Endodermal cell (in vitro differentiated cells): Measurements from ENCODE around the gene SLC46A1. TPM values are rescaled to one million over a fixed set of nuclear protein-coding genes. Genes with fewer than 3 reads are reported as not detected.

ENCODE experiments used
- DNase-seq: peaks from one replicate; pipeline ENCODE4 v3.0.0-alpha.2; 2017
- H3K27ac ChIP-seq: 2 replicates; pipeline ENCODE4 v1.5.1; 2013; ENCODE audit warnings: mild to moderate bottlenecking, low read depth, low read length, moderate library complexity
- H3K27me3 ChIP-seq: 2 replicates; pipeline ENCODE4 v1.6.1; 2013; ENCODE audit warnings: mild to moderate bottlenecking, low read length, moderate library complexity; ENCODE audit not compliant: insufficient read depth, control insufficient read depth, poor library complexity, severe bottlenecking
- H3K36me3 ChIP-seq: 2 replicates; pipeline ENCODE4 v1.7.0; 2013; ENCODE audit warnings: mild to moderate bottlenecking, low read length, moderate library complexity; ENCODE audit not compliant: control insufficient read depth, insufficient read depth
- H3K4me1 ChIP-seq: one replicate; pipeline ENCODE4 v1.7.0; 2013; ENCODE audit warnings: low read length; ENCODE audit not compliant: control insufficient read depth, insufficient read depth
- H3K4me3 ChIP-seq: 2 replicates; pipeline ENCODE4 v1.5.1; 2013; ENCODE audit warnings: mild to moderate bottlenecking, low read length, moderate library complexity
- H3K9ac ChIP-seq: 2 replicates; pipeline ENCODE4 v1.6.1; 2013; ENCODE audit warnings: mild to moderate bottlenecking, low read length, moderate library complexity; ENCODE audit not compliant: poor library complexity, severe bottlenecking; ENCODE audit errors: extremely low read depth
- H3K9me3 ChIP-seq: 2 replicates; pipeline ENCODE4 v1.6.1; 2013; ENCODE audit warnings: mild to moderate bottlenecking, low read length, moderate library complexity; ENCODE audit not compliant: control insufficient read depth
- H3K27ac Mint-ChIP-seq: 2 replicates; pipeline ENCODE4 v1.8.0; 2020; ENCODE audit warnings: mixed read lengths
- H3K27me3 Mint-ChIP-seq: 2 replicates; pipeline ENCODE4 v1.8.0; 2021; ENCODE audit warnings: mild to moderate bottlenecking, mixed read lengths; ENCODE audit not compliant: insufficient read depth
- H3K36me3 Mint-ChIP-seq: 2 replicates; pipeline ENCODE4 v1.8.0; 2020; ENCODE audit warnings: low read depth, mixed read lengths
- H3K4me1 Mint-ChIP-seq: 2 replicates; pipeline ENCODE4 v1.8.0; 2020; ENCODE audit warnings: mixed read lengths
- H3K4me3 Mint-ChIP-seq: 2 replicates; pipeline ENCODE4 v1.8.0; 2020; ENCODE audit warnings: mild to moderate bottlenecking, moderate library complexity, mixed read lengths
- H3K9me3 Mint-ChIP-seq: 2 replicates; pipeline ENCODE4 v1.8.0; 2020; ENCODE audit warnings: mild to moderate bottlenecking, mixed read lengths
- CTCF ChIP-seq: fragments of 200-600 bp; sonication (generic); conservative IDR thresholded peaks from 2 replicates; pipeline ENCODE4 v1.5.0; 2021; ENCODE audit warnings: antibody characterized with exemption, mild to moderate bottlenecking
- WGBS, 2 experiments: methylation state at CpG; one replicate each; pipeline versions ENCODE4 v1.1.5 to v1.1.7; 2013; ENCODE audit warnings: missing lambda C conversion rate in 2 of 2, mixed read lengths in 1 of 2; ENCODE audit not compliant: insufficient coverage in 1 of 2, insufficient read length in 1 of 2; 5-methylcytosine and 5-hydroxymethylcytosine counted together
- total RNA-seq, 2 donors: library from RNA; stranded (reverse); fragmentation: NEBNext Ultra II Directional in 1 of 2; extraction: Animal tissue kit (Norgen Biotek cat#: 25700) in 1 of 2; gene quantifications; 2 replicates in 1 of 2; 3 replicates in 1 of 2; pipeline ENCODE4 v1.2.1, GENCODE V29; 2021

SLC46A1 gene
- total RNA-seq, 2 donors from 2014 or later: 6.9 to 10.9 TPM

- H3K9me3 Mint-ChIP-seq: no peaks in the 10 kb centered on the region
- no peaks in the 10 kb centered on the region for H3K27me3 ChIP-seq
- no peaks in the 10 kb centered on the region for H3K4me1 ChIP-seq
- H3K36me3 Mint-ChIP-seq: no peaks in the 10 kb centered on the region
- H3K9me3 ChIP-seq: no peaks in the 10 kb centered on the region
- no peak for TF ChIP-seq CTCF
- H3K4me1 Mint-ChIP-seq: no peaks in the 10 kb centered on the region
- H3K27me3 Mint-ChIP-seq: peaks cover 9% of the 10 kb centered on the region
- DNase-seq: no peak
- WGBS, 2 experiments: 91% methylated on average over 13 of the region's 13 CpGs
- H3K4me3 ChIP-seq: no peak overlapping the region
- no peak overlapping the region for H3K27ac Mint-ChIP-seq
- H3K36me3 ChIP-seq: no peaks in the 10 kb centered on the region
- H3K27ac ChIP-seq: no peak overlapping the region
- no peak overlapping the region for H3K9ac ChIP-seq
- H3K4me3 Mint-ChIP-seq: no peak overlapping the region
Observed at GRCh38 chr17:28425206-28425605, 19.2 kb upstream of the SLC46A1 start.

- H3K27me3 Mint-ChIP-seq: peaks cover 23% of the 10 kb centered on the region
- H3K4me3 Mint-ChIP-seq: no peak overlapping the region
- Histone ChIP-seq H3K36me3 (no peaks in the 10 kb centered on the region), H3K27me3 (no peaks in the 10 kb centered on the region), H3K9me3 (no peaks in the 10 kb centered on the region), H3K9ac (no peak overlapping the region), H3K4me1 (no peaks in the 10 kb centered on the region), H3K4me3 (no peak overlapping the region), H3K27ac (no peak overlapping the region)
- H3K27ac Mint-ChIP-seq: no peak overlapping the region
- 84% methylated on average over 2 to 7 of the region's 7 CpGs for WGBS, 2 experiments
- H3K4me1 Mint-ChIP-seq: no peaks in the 10 kb centered on the region
- no peaks in the 10 kb centered on the region for H3K36me3 Mint-ChIP-seq
- no peak for TF ChIP-seq CTCF
- no peak for DNase-seq
- no peaks in the 10 kb centered on the region for H3K9me3 Mint-ChIP-seq
Observed at GRCh38 chr17:28421787-28422305, 15.8 kb upstream of the SLC46A1 start.

- Histone ChIP-seq H3K27me3 (no peaks in the 10 kb centered on the region), H3K4me1 (no peaks in the 10 kb centered on the region), H3K4me3 (no peak overlapping the region), H3K9ac (no peak overlapping the region), H3K9me3 (no peaks in the 10 kb centered on the region), H3K27ac (no peak overlapping the region), H3K36me3 (no peaks in the 10 kb centered on the region)
- Mint-ChIP-seq H3K9me3 (no peaks in the 10 kb centered on the region), H3K4me1 (peaks cover 6% of the 10 kb centered on the region), H3K36me3 (no peaks in the 10 kb centered on the region), H3K27ac (no peak overlapping the region), H3K27me3 (peaks cover 42% of the 10 kb centered on the region), H3K4me3 (no peak overlapping the region)
- DNase-seq: peak; percentile 93
- 32 to 33% methylated on average over 10 to 13 of the region's 13 CpGs for WGBS, 2 experiments
- peak; percentile 93 for TF ChIP-seq CTCF
Observed at GRCh38 chr17:28416703-28417311, 10.8 kb upstream of the SLC46A1 start.
